ENCODE data around the gene MGAT4C.

MGAT4C gene

GRCh38 chr12:85948340-85948739, 307.9 kb downstream of the MGAT4C start:
- Histone ChIP-seq H3K4me1 (ENCODE audit: control insufficient read depth, insufficient read depth, low read length, poor library complexity, severe bottlenecking) (no peaks in the 10 kb centered on the region), H3K27ac (ENCODE audit: low read depth, low read length, severe bottlenecking) (no peak overlapping the region), H3K9me3 (ENCODE audit: control insufficient read depth, low read length) (no peaks in the 10 kb centered on the region), H3K36me3 (ENCODE audit: control insufficient read depth, insufficient read depth, low read length) (no peaks in the 10 kb centered on the region), H3K4me3 (ENCODE audit: extremely low read depth, insufficient read depth, low read length, poor library complexity, severe bottlenecking) (no peak overlapping the region)
- WGBS, 2 experiments (ENCODE audit: insufficient coverage in 2 of 2): 100% methylated on average over 1 of the region's 1 CpG; no CpG with 5 or more reads in 1 of the 2 experiments

GRCh38 chr12:85947286-85947685, 308.9 kb downstream of the MGAT4C start:
- H3K36me3 ChIP-seq (ENCODE audit: control insufficient read depth, insufficient read depth, low read length): no peaks in the 10 kb centered on the region
- H3K4me3 ChIP-seq (ENCODE audit: extremely low read depth, insufficient read depth, low read length, poor library complexity, severe bottlenecking): no peak overlapping the region
- no peak overlapping the region for H3K27ac ChIP-seq (ENCODE audit: low read depth, low read length, severe bottlenecking)
- H3K4me1 ChIP-seq (ENCODE audit: control insufficient read depth, insufficient read depth, low read length, poor library complexity, severe bottlenecking): no peaks in the 10 kb centered on the region
- no peaks in the 10 kb centered on the region for H3K9me3 ChIP-seq (ENCODE audit: control insufficient read depth, low read length)
- WGBS, 2 experiments (ENCODE audit: insufficient coverage in 2 of 2): 86 to 87% methylated on average over 12 of the region's 12 CpGs

- H3K4me1 ChIP-seq (ENCODE audit: control insufficient read depth, insufficient read depth, low read length, poor library complexity, severe bottlenecking): no peaks in the 10 kb centered on the region
- no peak overlapping the region for H3K27ac ChIP-seq (ENCODE audit: low read depth, low read length, severe bottlenecking)
- WGBS, 2 experiments (ENCODE audit: insufficient coverage in 2 of 2): 92 to 98% methylated on average over 5 of the region's 5 CpGs
- no peaks in the 10 kb centered on the region for H3K36me3 ChIP-seq (ENCODE audit: control insufficient read depth, insufficient read depth, low read length)
- H3K9me3 ChIP-seq (ENCODE audit: control insufficient read depth, low read length): no peaks in the 10 kb centered on the region
- no peak overlapping the region for H3K4me3 ChIP-seq (ENCODE audit: extremely low read depth, insufficient read depth, low read length, poor library complexity, severe bottlenecking)
Measured at GRCh38 chr12:85946375-85946774, 309.8 kb downstream of the MGAT4C start.

- Histone ChIP-seq H3K4me1 (ENCODE audit: control insufficient read depth, insufficient read depth, low read length, poor library complexity, severe bottlenecking) (no peaks in the 10 kb centered on the region), H3K27ac (ENCODE audit: low read depth, low read length, severe bottlenecking) (no peak overlapping the region), H3K36me3 (ENCODE audit: control insufficient read depth, insufficient read depth, low read length) (no peaks in the 10 kb centered on the region), H3K4me3 (ENCODE audit: extremely low read depth, insufficient read depth, low read length, poor library complexity, severe bottlenecking) (no peak overlapping the region), H3K9me3 (ENCODE audit: control insufficient read depth, low read length) (peaks cover 3% of the 10 kb centered on the region)
Measured at GRCh38 chr12:85927166-85927565, 329.0 kb downstream of the MGAT4C start.

- H3K4me3 ChIP-seq (ENCODE audit: extremely low read depth, insufficient read depth, low read length, poor library complexity, severe bottlenecking): no peak overlapping the region
- no CpG with 5 or more reads among the region's 1 CpG for WGBS, 2 experiments (ENCODE audit: insufficient coverage in 2 of 2)
- H3K36me3 ChIP-seq (ENCODE audit: control insufficient read depth, insufficient read depth, low read length): no peaks in the 10 kb centered on the region
- peaks cover 3% of the 10 kb centered on the region for H3K9me3 ChIP-seq (ENCODE audit: control insufficient read depth, low read length)
- H3K4me1 ChIP-seq (ENCODE audit: control insufficient read depth, insufficient read depth, low read length, poor library complexity, severe bottlenecking): no peaks in the 10 kb centered on the region
- no peak overlapping the region for H3K27ac ChIP-seq (ENCODE audit: low read depth, low read length, severe bottlenecking)
Measured at GRCh38 chr12:85923767-85924331, 332.3 kb downstream of the MGAT4C start.

- Histone ChIP-seq H3K36me3 (ENCODE audit: control insufficient read depth, insufficient read depth, low read length) (no peaks in the 10 kb centered on the region), H3K4me1 (ENCODE audit: control insufficient read depth, insufficient read depth, low read length, poor library complexity, severe bottlenecking) (no peaks in the 10 kb centered on the region), H3K4me3 (ENCODE audit: extremely low read depth, insufficient read depth, low read length, poor library complexity, severe bottlenecking) (no peak overlapping the region), H3K27ac (ENCODE audit: low read depth, low read length, severe bottlenecking) (no peak overlapping the region), H3K9me3 (ENCODE audit: control insufficient read depth, low read length) (no peaks in the 10 kb centered on the region)
- no CpG with 5 or more reads among the region's 3 CpGs for WGBS, 2 experiments (ENCODE audit: insufficient coverage in 2 of 2)
Measured at GRCh38 chr12:85920324-85920947, 335.8 kb downstream of the MGAT4C start.

Data from mesodermal cell (in vitro differentiated cells).